ENCODE measurements around the gene GABBR2. TPM values are rescaled to one million over a fixed set of nuclear protein-coding genes. Genes with fewer than 3 reads are reported as not detected.
A peak's percentile ranks its signal among the peaks of the same experiment; 100 is the strongest.

The GABBR2 gene
- total and polyA plus RNA-seq, 9 of the 15 experiments (the other 6 are each of a cell fraction or from before 2014, with no cell fraction given): 0.15 to 1.9 (median 0.32) TPM

- TF ChIP-seq HDAC6 (IDR thresholded peaks at IDR 0.05; ENCODE audit: low read depth, low read length): peak; percentile 69; the same call in 1 of the 2 replicates
- TF ChIP-seq NR2F6 (CRISPR knock-in tag; IDR thresholded peaks at IDR 0.05): no peak
- TF ChIP-seq SUPT5H (IDR thresholded peaks at IDR 0.05): no peak
- no peak for TF ChIP-seq HDAC8 (tag; IDR thresholded peaks at IDR 0.05)
- no peak for TF ChIP-seq ZNF318 (IDR thresholded peaks at IDR 0.05; ENCODE audit: borderline replicate concordance in 1 of 2, low read depth in 1 of 2)
- TF ChIP-seq POLR3G (IDR thresholded peaks at IDR 0.05; ENCODE audit: extremely low read depth, insufficient read length, insufficient replicate concordance): no peak
- TF ChIP-seq ZNF324 (CRISPR knock-in tag; IDR thresholded peaks at IDR 0.05): no peak
- TF ChIP-seq GTF2A2 (tag; IDR thresholded peaks at IDR 0.05): no peak
- no peak for TF ChIP-seq HIVEP1 (CRISPR knock-in tag; IDR thresholded peaks at IDR 0.05)
- TF ChIP-seq HDAC3 (IDR thresholded peaks at IDR 0.05; ENCODE audit: borderline replicate concordance, partially characterized antibody): no peak
- TF ChIP-seq, protein P1, sequence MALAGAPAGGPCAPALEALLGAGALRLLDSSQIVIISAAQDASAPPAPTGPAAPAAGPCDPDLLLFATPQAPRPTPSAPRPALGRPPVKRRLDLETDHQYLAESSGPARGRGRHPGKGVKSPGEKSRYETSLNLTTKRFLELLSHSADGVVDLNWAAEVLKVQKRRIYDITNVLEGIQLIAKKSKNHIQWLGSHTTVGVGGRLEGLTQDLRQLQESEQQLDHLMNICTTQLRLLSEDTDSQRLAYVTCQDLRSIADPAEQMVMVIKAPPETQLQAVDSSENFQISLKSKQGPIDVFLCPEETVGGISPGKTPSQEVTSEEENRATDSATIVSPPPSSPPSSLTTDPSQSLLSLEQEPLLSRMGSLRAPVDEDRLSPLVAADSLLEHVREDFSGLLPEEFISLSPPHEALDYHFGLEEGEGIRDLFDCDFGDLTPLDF (CRISPR knock-in tag; IDR thresholded peaks at IDR 0.05): no peak
- TF ChIP-seq ZZZ3 (IDR thresholded peaks at IDR 0.05): no peak
- TF ChIP-seq PHF20 (IDR thresholded peaks at IDR 0.05; ENCODE audit: partially characterized antibody): peak; percentile 15
- 0 out of 2 replicates have a peak, but pooled peaks have one; percentile 13 for TF ChIP-seq JUND (IDR thresholded peaks at IDR 0.05; ENCODE audit: borderline replicate concordance, low read depth, low read length)
- no peak for TF ChIP-seq JUND (tag; IDR thresholded peaks at IDR 0.05; ENCODE audit: borderline replicate concordance, low read depth, low read length)
Measured at GRCh38 chr9:98707166-98708102, 1.3 kb downstream of the GABBR2 start (continued).

All from K562 (cell line).